Measurements from ENCODE around the gene LRRC17.
A peak's percentile ranks its signal among the peaks of the same experiment; 100 is the strongest.
"Not testable (repeated sequence)": the region's sequence is repeated elsewhere in the genome, so short reads cannot be mapped to it uniquely, and the experiment has no call there.

The LRRC17 gene

DNA sequence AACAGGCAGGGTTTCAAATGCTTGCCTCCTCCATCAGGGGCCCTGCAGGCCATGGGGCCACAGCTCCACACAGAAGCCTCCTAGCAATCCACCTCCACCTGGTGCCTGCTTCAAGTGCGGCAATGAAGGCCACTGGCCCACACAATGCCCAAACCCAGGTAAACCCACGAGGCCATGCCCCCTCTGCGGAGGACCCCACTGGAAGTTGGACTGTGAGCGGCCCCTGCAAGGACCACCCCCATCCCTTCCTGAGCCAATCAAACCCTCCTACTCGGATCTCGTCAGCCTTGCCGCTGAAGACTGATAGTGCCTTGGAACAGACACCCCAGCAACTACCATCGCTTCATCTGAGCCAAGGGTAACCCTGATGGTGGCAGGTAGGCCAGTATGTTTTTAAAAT lies 63.1 kb downstream of the LRRC17 start:
- ChIA-PET CTCF (no interaction called here), POLR2A (no interaction called here)
- Histone ChIP-seq H3K9me3 (ENCODE audit: control insufficient read depth, insufficient read depth, low read depth, low read length) (no peaks in the 10 kb centered on the region), H3K4me1 (ENCODE audit: control insufficient read depth, insufficient read depth, low read length) (no peaks in the 10 kb centered on the region), H3K36me3 (ENCODE audit: control insufficient read depth in 2 of 2, insufficient read depth in 1 of 2, low read length in 2 of 2) (no peaks in the 10 kb centered on the region), H3K4me3 (ENCODE audit: low read depth, low read length) (no peak overlapping the region), H3K27ac (ENCODE audit: extremely low read depth, low read depth, low read length) (no peak overlapping the region)
- TF ChIP-seq ZNF350 (tag by site-specific recombination; IDR thresholded peaks at IDR 0.05) (no peak), ZNF37A (tag by site-specific recombination; IDR thresholded peaks at IDR 0.05) (no peak), ZNF544 (tag by site-specific recombination; IDR thresholded peaks at IDR 0.05) (no peak), ZNF248 (tag by site-specific recombination; IDR thresholded peaks at IDR 0.05) (no peak), ZNF549 (tag by site-specific recombination; IDR thresholded peaks at IDR 0.05) (no peak), ZNF221 (tag by site-specific recombination; IDR thresholded peaks at IDR 0.05; ENCODE audit: borderline replicate concordance) (no peak), ZNF776 (tag by site-specific recombination; IDR thresholded peaks at IDR 0.05; ENCODE audit: borderline replicate concordance) (no peak)
- TF ChIP-seq, protein P1, sequence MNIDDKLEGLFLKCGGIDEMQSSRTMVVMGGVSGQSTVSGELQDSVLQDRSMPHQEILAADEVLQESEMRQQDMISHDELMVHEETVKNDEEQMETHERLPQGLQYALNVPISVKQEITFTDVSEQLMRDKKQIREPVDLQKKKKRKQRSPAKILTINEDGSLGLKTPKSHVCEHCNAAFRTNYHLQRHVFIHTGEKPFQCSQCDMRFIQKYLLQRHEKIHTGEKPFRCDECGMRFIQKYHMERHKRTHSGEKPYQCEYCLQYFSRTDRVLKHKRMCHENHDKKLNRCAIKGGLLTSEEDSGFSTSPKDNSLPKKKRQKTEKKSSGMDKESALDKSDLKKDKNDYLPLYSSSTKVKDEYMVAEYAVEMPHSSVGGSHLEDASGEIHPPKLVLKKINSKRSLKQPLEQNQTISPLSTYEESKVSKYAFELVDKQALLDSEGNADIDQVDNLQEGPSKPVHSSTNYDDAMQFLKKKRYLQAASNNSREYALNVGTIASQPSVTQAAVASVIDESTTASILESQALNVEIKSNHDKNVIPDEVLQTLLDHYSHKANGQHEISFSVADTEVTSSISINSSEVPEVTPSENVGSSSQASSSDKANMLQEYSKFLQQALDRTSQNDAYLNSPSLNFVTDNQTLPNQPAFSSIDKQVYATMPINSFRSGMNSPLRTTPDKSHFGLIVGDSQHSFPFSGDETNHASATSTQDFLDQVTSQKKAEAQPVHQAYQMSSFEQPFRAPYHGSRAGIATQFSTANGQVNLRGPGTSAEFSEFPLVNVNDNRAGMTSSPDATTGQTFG (tag by site-specific recombination; IDR thresholded peaks at IDR 0.05; ENCODE audit: borderline replicate concordance) = no peak
- TF ChIP-seq, protein P2, sequence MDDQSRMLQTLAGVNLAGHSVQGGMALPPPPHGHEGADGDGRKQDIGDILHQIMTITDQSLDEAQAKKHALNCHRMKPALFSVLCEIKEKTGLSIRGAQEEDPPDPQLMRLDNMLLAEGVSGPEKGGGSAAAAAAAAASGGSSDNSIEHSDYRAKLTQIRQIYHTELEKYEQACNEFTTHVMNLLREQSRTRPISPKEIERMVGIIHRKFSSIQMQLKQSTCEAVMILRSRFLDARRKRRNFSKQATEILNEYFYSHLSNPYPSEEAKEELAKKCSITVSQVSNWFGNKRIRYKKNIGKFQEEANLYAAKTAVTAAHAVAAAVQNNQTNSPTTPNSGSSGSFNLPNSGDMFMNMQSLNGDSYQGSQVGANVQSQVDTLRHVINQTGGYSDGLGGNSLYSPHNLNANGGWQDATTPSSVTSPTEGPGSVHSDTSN (CRISPR knock-in tag; IDR thresholded peaks at IDR 0.05) = no peak

DNA sequence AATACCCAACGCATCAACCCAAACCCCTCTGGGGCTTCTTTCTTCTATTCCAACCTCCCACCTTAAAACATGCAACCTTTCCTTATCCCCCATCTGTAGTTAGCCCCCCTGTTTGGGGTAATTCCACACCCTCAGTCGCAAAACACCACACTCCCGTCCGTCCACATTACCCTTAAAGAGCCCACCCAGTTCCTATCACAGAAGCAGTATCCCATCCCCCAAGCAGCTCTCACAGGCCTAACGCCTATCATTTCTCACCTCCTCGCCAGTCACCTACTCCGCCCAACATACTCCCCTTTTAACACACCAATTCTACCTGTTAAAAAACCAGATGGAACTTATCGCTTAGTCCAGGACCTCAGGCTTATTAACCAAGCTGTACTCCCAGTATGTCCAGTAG lies 63.7 kb downstream of the LRRC17 start:
- Histone ChIP-seq H3K27ac (ENCODE audit: extremely low read depth, low read depth, low read length) (no peak overlapping the region), H3K4me3 (ENCODE audit: low read depth, low read length) (no peak overlapping the region), H3K9me3 (ENCODE audit: control insufficient read depth, insufficient read depth, low read depth, low read length) (no peaks in the 10 kb centered on the region), H3K4me1 (ENCODE audit: control insufficient read depth, insufficient read depth, low read length) (no peaks in the 10 kb centered on the region), H3K36me3 (ENCODE audit: control insufficient read depth in 2 of 2, insufficient read depth in 1 of 2, low read length in 2 of 2) (no peaks in the 10 kb centered on the region)
- POLR2A ChIA-PET = no interaction called here
- TF ChIP-seq GLIS1 (tag by site-specific recombination; IDR thresholded peaks at IDR 0.05) (no peak), ZNF701 (tag by site-specific recombination; IDR thresholded peaks at IDR 0.05) (no peak), ZNF175 (tag by site-specific recombination; IDR thresholded peaks at IDR 0.05) (no peak)
- CTCF ChIA-PET = interaction anchor here (0.6 to 1.0 kb wide), 2 partner anchors 10 to 86 kb away, joined by 3 read pairs; no protein-coding TSS in a partner anchor

DNA sequence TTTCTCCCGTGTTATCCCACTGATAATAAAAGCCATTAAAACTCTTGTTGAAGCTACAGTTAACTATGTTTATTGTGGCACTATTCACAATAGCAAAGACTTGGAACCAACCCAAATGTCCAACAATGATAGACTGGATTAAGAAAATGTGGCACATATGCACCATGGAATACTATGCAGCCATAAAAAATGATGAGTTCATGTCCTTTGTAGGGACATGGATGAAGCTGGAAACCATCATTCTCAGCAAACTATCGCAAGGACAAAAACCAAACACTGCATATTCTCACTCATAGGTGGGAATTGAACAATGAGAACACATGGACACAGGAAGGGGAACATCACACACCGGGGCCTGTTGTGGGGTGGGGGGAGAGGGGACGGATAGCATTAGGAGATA lies 64.8 kb downstream of the LRRC17 start:
- H3K27ac ChIP-seq (ENCODE audit: extremely low read depth, low read depth, low read length); H3K4me3 ChIP-seq (ENCODE audit: low read depth, low read length); H3K4me1 ChIP-seq (ENCODE audit: control insufficient read depth, insufficient read depth, low read length); H3K9me3 ChIP-seq (ENCODE audit: control insufficient read depth, insufficient read depth, low read depth, low read length); H3K36me3 ChIP-seq (ENCODE audit: control insufficient read depth in 2 of 2, insufficient read depth in 1 of 2, low read length in 2 of 2); POLR2A ChIA-PET; CTCF ChIA-PET: not testable (repeated sequence)
- TF ChIP-seq ZNF146 (tag by site-specific recombination; IDR thresholded peaks at IDR 0.05) = peak; percentile 85

DNA sequence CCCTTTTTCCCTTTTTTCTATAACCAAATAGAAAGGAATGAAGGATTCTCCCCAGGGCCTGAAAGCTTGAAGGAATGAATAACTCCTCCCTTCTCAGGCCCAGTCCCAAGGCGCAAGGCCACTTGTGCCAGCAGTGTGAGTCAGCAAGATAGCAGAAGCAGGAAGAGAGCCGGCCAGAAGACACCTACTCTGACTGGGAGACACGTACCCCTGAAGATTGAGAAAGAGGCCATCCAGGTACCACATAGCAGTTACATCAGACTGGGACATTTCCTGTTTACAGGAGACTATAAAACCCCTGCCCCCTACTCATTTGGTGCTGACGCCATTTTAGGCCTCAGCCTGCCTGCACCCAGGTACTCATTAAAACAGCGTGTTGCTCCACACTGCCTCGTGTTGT lies 65.5 kb downstream of the LRRC17 start:
- no peaks in the 10 kb centered on the region for H3K4me1 ChIP-seq (ENCODE audit: control insufficient read depth, insufficient read depth, low read length)
- H3K9me3 ChIP-seq (ENCODE audit: control insufficient read depth, insufficient read depth, low read depth, low read length) = no peaks in the 10 kb centered on the region
- H3K36me3 ChIP-seq (ENCODE audit: control insufficient read depth in 2 of 2, insufficient read depth in 1 of 2, low read length in 2 of 2) = no peaks in the 10 kb centered on the region
- H3K27ac ChIP-seq (ENCODE audit: extremely low read depth, low read depth, low read length) = no peak overlapping the region
- ChIA-PET POLR2A (no interaction called here), CTCF (no interaction called here)
- no peak overlapping the region for H3K4me3 ChIP-seq (ENCODE audit: low read depth, low read length)
- TF ChIP-seq ZNF2 (tag by site-specific recombination; IDR thresholded peaks at IDR 0.05) = no peak
- TF ChIP-seq ZFP3 (tag by site-specific recombination; IDR thresholded peaks at IDR 0.05; ENCODE audit: low read depth) = no peak
- no peak for TF ChIP-seq ZNF112 (tag by site-specific recombination; IDR thresholded peaks at IDR 0.05)
- no peak for TF ChIP-seq ZNF292 (tag by site-specific recombination; IDR thresholded peaks at IDR 0.05; ENCODE audit: borderline replicate concordance, low read depth)
- TF ChIP-seq ZNF426 (tag by site-specific recombination; IDR thresholded peaks at IDR 0.05) = no peak
- TF ChIP-seq, protein P3, sequence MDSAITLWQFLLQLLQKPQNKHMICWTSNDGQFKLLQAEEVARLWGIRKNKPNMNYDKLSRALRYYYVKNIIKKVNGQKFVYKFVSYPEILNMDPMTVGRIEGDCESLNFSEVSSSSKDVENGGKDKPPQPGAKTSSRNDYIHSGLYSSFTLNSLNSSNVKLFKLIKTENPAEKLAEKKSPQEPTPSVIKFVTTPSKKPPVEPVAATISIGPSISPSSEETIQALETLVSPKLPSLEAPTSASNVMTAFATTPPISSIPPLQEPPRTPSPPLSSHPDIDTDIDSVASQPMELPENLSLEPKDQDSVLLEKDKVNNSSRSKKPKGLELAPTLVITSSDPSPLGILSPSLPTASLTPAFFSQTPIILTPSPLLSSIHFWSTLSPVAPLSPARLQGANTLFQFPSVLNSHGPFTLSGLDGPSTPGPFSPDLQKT (IDR thresholded peaks at IDR 0.05; ENCODE audit: borderline replicate concordance, low read depth, low read length) = no peak
- TF ChIP-seq, protein P4, sequence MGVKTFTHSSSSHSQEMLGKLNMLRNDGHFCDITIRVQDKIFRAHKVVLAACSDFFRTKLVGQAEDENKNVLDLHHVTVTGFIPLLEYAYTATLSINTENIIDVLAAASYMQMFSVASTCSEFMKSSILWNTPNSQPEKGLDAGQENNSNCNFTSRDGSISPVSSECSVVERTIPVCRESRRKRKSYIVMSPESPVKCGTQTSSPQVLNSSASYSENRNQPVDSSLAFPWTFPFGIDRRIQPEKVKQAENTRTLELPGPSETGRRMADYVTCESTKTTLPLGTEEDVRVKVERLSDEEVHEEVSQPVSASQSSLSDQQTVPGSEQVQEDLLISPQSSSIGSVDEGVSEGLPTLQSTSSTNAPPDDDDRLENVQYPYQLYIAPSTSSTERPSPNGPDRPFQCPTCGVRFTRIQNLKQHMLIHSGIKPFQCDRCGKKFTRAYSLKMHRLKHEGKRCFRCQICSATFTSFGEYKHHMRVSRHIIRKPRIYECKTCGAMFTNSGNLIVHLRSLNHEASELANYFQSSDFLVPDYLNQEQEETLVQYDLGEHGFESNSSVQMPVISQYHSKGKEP (tag by site-specific recombination; IDR thresholded peaks at IDR 0.05) = no peak
- TF ChIP-seq, protein P5, sequence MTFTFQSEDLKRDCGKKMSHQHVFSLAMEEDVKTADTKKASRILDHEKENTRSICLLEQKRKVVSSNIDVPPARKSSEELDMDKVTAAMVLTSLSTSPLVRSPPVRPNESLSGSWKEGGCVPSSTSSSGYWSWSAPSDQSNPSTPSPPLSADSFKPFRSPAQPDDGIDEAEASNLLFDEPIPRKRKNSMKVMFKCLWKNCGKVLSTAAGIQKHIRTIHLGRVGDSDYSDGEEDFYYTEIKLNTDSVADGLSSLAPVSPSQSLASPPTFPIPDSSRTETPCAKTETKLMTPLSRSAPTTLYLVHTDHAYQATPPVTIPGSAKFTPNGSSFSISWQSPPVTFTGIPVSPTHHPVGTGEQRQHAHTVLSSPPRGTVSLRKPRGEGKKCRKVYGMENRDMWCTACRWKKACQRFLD (tag by site-specific recombination; IDR thresholded peaks at IDR 0.05) = no peak
- no peak for TF ChIP-seq ZNF791 (tag by site-specific recombination; IDR thresholded peaks at IDR 0.05)
- no peak for TF ChIP-seq ZNF701 (tag by site-specific recombination; IDR thresholded peaks at IDR 0.05)

Measured in HEK293 (cell line).